Gastrocnemius medialis (tissue), 4 donors: ENCODE results near the gene MEF2A.

Experiments
- CTCF ChIP-seq, 5 experiments: fragments of 450-650 bp in 3 of 5; fragments of 200-600 bp in 2 of 5; sonication (generic) in 2 of 5; IDR thresholded peaks in 4 of 5; conservative IDR thresholded peaks in 1 of 5; 1 replicate in 4 of 5; 2 replicates in 1 of 5; pipeline ENCODE4 v1.5.1; 2016 to 2019; ENCODE audit warnings: antibody characterized with exemption in 5 of 5, mild to moderate bottlenecking in 3 of 5, moderate library complexity in 3 of 5
- POLR2A ChIP-seq, 2 donors: fragments of 450-650 bp; IDR thresholded peaks; one replicate each; pipeline ENCODE4 v1.6.1; 2017; ENCODE audit warnings: antibody characterized with exemption in 2 of 2, mild to moderate bottlenecking in 2 of 2, moderate library complexity in 2 of 2

GRCh38 chr15:99722406-99722805, 156.6 kb downstream of the MEF2A start:
- no peak for TF ChIP-seq CTCF (IDR thresholded peaks at IDR 0.05 in 4 of 5, conservative IDR thresholded peaks at IDR 0.05 in 1 of 5)
- no peak for TF ChIP-seq POLR2A (IDR thresholded peaks at IDR 0.05)
